ENCODE measurements around the gene TEKT5.
"Not testable (repeated sequence)": the region's sequence is repeated elsewhere in the genome, so short reads cannot be mapped to it uniquely, and the experiment has no call there.

TEKT5 gene

GRCh38 chr16:10658943-10659342 is 35.8 kb downstream of the TEKT5 start:
- no peak for DNase-seq (ENCODE audit: low read depth in 2 of 2)

GRCh38 chr16:10657925-10658324 is 36.8 kb downstream of the TEKT5 start:
- no peak for DNase-seq (ENCODE audit: low read depth in 2 of 2)

GRCh38 chr16:10656618-10657017 is 38.1 kb downstream of the TEKT5 start:
- no peak for DNase-seq (ENCODE audit: low read depth in 2 of 2)

- DNase-seq (ENCODE audit: low read depth in 2 of 2), result no peak
These were observed 39.2 kb downstream of the TEKT5 start for GRCh38 chr16:10655415-10655977.

GRCh38 chr16:10654592-10655414 is 39.9 kb downstream of the TEKT5 start:
- DNase-seq (ENCODE audit: low read depth in 2 of 2), result no peak

- no peak for DNase-seq (ENCODE audit: low read depth in 2 of 2)
These were observed 41.8 kb downstream of the TEKT5 start for GRCh38 chr16:10652730-10653590.

GRCh38 chr16:10649098-10649497 is 45.6 kb downstream of the TEKT5 start:
- not testable (repeated sequence) for DNase-seq (ENCODE audit: low read depth in 2 of 2)

- no peak for DNase-seq (ENCODE audit: low read depth in 2 of 2)
These were observed 46.9 kb downstream of the TEKT5 start for GRCh38 chr16:10647721-10648296.

- DNase-seq (ENCODE audit: low read depth in 2 of 2), result no peak
These were observed 47.4 kb downstream of the TEKT5 start for GRCh38 chr16:10647264-10647720.

GRCh38 chr16:10646581-10647263 is 48.0 kb downstream of the TEKT5 start:
- no peak for DNase-seq (ENCODE audit: low read depth in 2 of 2)

- no peak for DNase-seq (ENCODE audit: low read depth in 2 of 2)
These were observed 48.5 kb downstream of the TEKT5 start for GRCh38 chr16:10646228-10646580.

GRCh38 chr16:10644092-10644491 is 50.6 kb downstream of the TEKT5 start:
- DNase-seq (ENCODE audit: low read depth in 2 of 2), result no peak

- no peak for DNase-seq (ENCODE audit: low read depth in 2 of 2)
These were observed 51.8 kb downstream of the TEKT5 start for GRCh38 chr16:10642964-10643363.

- no peak for DNase-seq (ENCODE audit: low read depth in 2 of 2)
These were observed 52.5 kb downstream of the TEKT5 start for GRCh38 chr16:10641953-10642949.

GRCh38 chr16:10641555-10641952 is 53.2 kb downstream of the TEKT5 start:
- no peak for DNase-seq (ENCODE audit: low read depth in 2 of 2)

- DNase-seq (ENCODE audit: low read depth in 2 of 2), result no peak
These were observed 53.8 kb downstream of the TEKT5 start for GRCh38 chr16:10640934-10641333.

GRCh38 chr16:10638101-10638500 is 56.6 kb downstream of the TEKT5 start:
- DNase-seq (ENCODE audit: low read depth in 2 of 2), result no peak

GRCh38 chr16:10637337-10638037 is 57.2 kb downstream of the TEKT5 start:
- no peak for DNase-seq (ENCODE audit: low read depth in 2 of 2)

- no peak for DNase-seq (ENCODE audit: low read depth in 2 of 2)
These were observed 59.2 kb downstream of the TEKT5 start for GRCh38 chr16:10635365-10636021.
